Mucosa of rectum (tissue), 2 donors: ENCODE measurements around the gene SLC51B.
"Not testable (repeated sequence)": the region's sequence is repeated elsewhere in the genome, so short reads cannot be mapped to it uniquely, and the experiment has no call there.

Source experiments
- H3K27ac ChIP-seq, 2 donors: one replicate each; pipeline ENCODE4 v1.7.0; 2013; ENCODE audit warnings: inconsistent platforms in 2 of 2, low read depth in 2 of 2, low read length in 2 of 2
- H3K27me3 ChIP-seq, 2 donors: one replicate each; pipeline ENCODE4 v1.7.0; 2013; ENCODE audit warnings: low read length in 2 of 2; ENCODE audit not compliant: control insufficient read depth in 2 of 2, insufficient read depth in 2 of 2
- H3K36me3 ChIP-seq, 2 donors: one replicate each; pipeline ENCODE4 v1.7.0; 2013; ENCODE audit warnings: low read length in 2 of 2; ENCODE audit not compliant: control insufficient read depth in 2 of 2, insufficient read depth in 2 of 2
- H3K4me1 ChIP-seq, 2 donors: one replicate each; pipeline ENCODE4 v1.7.0; 2013; ENCODE audit warnings: low read length in 2 of 2, mild to moderate bottlenecking in 1 of 2; ENCODE audit not compliant: control insufficient read depth in 2 of 2, insufficient read depth in 2 of 2
- H3K4me3 ChIP-seq, 2 donors: one replicate each; pipeline ENCODE4 v1.7.0; 2013; ENCODE audit warnings: low read length in 2 of 2
- H3K9ac ChIP-seq, 2 donors: one replicate each; pipeline ENCODE4 v1.7.0; 2013; ENCODE audit warnings: low read length in 2 of 2, low read depth in 1 of 2, mild to moderate bottlenecking in 1 of 2
- H3K9me3 ChIP-seq, 2 donors: one replicate each; pipeline ENCODE4 v1.7.0; 2013; ENCODE audit warnings: low read length in 2 of 2; ENCODE audit not compliant: control insufficient read depth in 2 of 2
- donor health status: healthy.
- donor health status: Normal muscosa, but diverticular disease.

SLC51B gene

GRCh38 chr15:65044724-65045481 lies at the start of gene SLC51B:
Gene SLC51B (plus strand): TSS chr15:65045387. CDS start chr15:65050005, 4,618 bp downstream.
- H3K9me3 ChIP-seq: no peaks in the 10 kb centered on the region
- peaks cover 2 to 4% of the 10 kb centered on the region in 2 donors for H3K36me3 ChIP-seq
- H3K4me1 ChIP-seq: peaks cover 36 to 45% of the 10 kb centered on the region in 2 donors
- no peaks in the 10 kb centered on the region for H3K27me3 ChIP-seq
- H3K9ac ChIP-seq: peak within 1 kb of the TSS; percentile 2 to 69
- H3K27ac ChIP-seq: peak within 1 kb of the TSS; percentile 89 to 90
- peak within 1 kb of the TSS; percentile 53 to 63 for H3K4me3 ChIP-seq

- Histone ChIP-seq H3K27ac (no peak overlapping the region), H3K4me3 (no peak overlapping the region), H3K4me1 (peaks cover 0 to 2% of the 10 kb centered on the region in 2 donors), H3K36me3 (no peaks in the 10 kb centered on the region), H3K9me3 (no peaks in the 10 kb centered on the region), H3K27me3 (no peaks in the 10 kb centered on the region), H3K9ac (no peak overlapping the region)
Observed at GRCh38 chr15:64997066-64997465, 48.1 kb upstream of the SLC51B start.

- Histone ChIP-seq H3K4me3 (no peak overlapping the region), H3K27ac (no peak overlapping the region), H3K9me3 (no peaks in the 10 kb centered on the region), H3K36me3 (no peaks in the 10 kb centered on the region), H3K9ac (no peak overlapping the region), H3K27me3 (no peaks in the 10 kb centered on the region), H3K4me1 (peaks cover 0 to 2% of the 10 kb centered on the region in 2 donors)
Observed at GRCh38 chr15:64997745-64998375, 47.3 kb upstream of the SLC51B start.

- Histone ChIP-seq H3K36me3 (peaks cover 2 to 7% of the 10 kb centered on the region in 2 donors), H3K9ac (no peak overlapping the region), H3K9me3 (no peaks in the 10 kb centered on the region), H3K27ac (no peak overlapping the region), H3K27me3 (no peaks in the 10 kb centered on the region), H3K4me3 (no peak overlapping the region), H3K4me1 (no peaks in the 10 kb centered on the region)
Observed at GRCh38 chr15:65004993-65005392, 40.2 kb upstream of the SLC51B start.

- no peaks in the 10 kb centered on the region for H3K4me1 ChIP-seq
- peaks cover 2 to 9% of the 10 kb centered on the region in 2 donors for H3K36me3 ChIP-seq
- no peaks in the 10 kb centered on the region for H3K9me3 ChIP-seq
- no peaks in the 10 kb centered on the region for H3K27me3 ChIP-seq
- H3K9ac ChIP-seq: no peak overlapping the region
- no peak overlapping the region for H3K4me3 ChIP-seq
- no peak overlapping the region for H3K27ac ChIP-seq
Observed at GRCh38 chr15:65006876-65007275, 38.3 kb upstream of the SLC51B start.

GRCh38 chr15:65008983-65009382 lies 36.2 kb upstream of the SLC51B start:
- H3K36me3 ChIP-seq: peaks cover 11 to 24% of the 10 kb centered on the region in 2 donors
- no peak overlapping the region for H3K9ac ChIP-seq
- H3K4me3 ChIP-seq: no peak overlapping the region
- H3K4me1 ChIP-seq: no peaks in the 10 kb centered on the region
- peaks cover 0 to 3% of the 10 kb centered on the region in 2 donors for H3K9me3 ChIP-seq
- H3K27ac ChIP-seq: no peak overlapping the region
- H3K27me3 ChIP-seq: no peaks in the 10 kb centered on the region

GRCh38 chr15:65011198-65011597 lies 34.0 kb upstream of the SLC51B start:
- H3K9me3 ChIP-seq, H3K4me1 ChIP-seq, H3K27me3 ChIP-seq, H3K27ac ChIP-seq, H3K9ac ChIP-seq, H3K4me3 ChIP-seq: not testable (repeated sequence)
- peaks cover 24 to 36% of the 10 kb centered on the region in 2 donors for H3K36me3 ChIP-seq

- Histone ChIP-seq H3K9ac (no peak overlapping the region), H3K27me3 (no peaks in the 10 kb centered on the region), H3K4me3 (no peak overlapping the region), H3K4me1 (no peaks in the 10 kb centered on the region), H3K36me3 (peaks cover 35 to 60% of the 10 kb centered on the region in 2 donors), H3K9me3 (no peaks in the 10 kb centered on the region), H3K27ac (no peak overlapping the region)
Observed at GRCh38 chr15:65020419-65020818, 24.8 kb upstream of the SLC51B start.

- no peak overlapping the region for H3K4me3 ChIP-seq
- no peaks in the 10 kb centered on the region for H3K9me3 ChIP-seq
- no peaks in the 10 kb centered on the region for H3K27me3 ChIP-seq
- no peak overlapping the region for H3K9ac ChIP-seq
- H3K27ac ChIP-seq: no peak overlapping the region
- H3K4me1 ChIP-seq: no peaks in the 10 kb centered on the region
- H3K36me3 ChIP-seq: peaks cover 40 to 62% of the 10 kb centered on the region in 2 donors
Observed at GRCh38 chr15:65021488-65021887, 23.7 kb upstream of the SLC51B start.

GRCh38 chr15:65026756-65027155 lies 18.4 kb upstream of the SLC51B start:
- Histone ChIP-seq H3K4me3 (no peak overlapping the region), H3K36me3 (peaks cover 15 to 30% of the 10 kb centered on the region in 2 donors), H3K27me3 (no peaks in the 10 kb centered on the region), H3K27ac (no peak overlapping the region), H3K4me1 (peaks cover 9 to 12% of the 10 kb centered on the region in 2 donors), H3K9ac (no peak overlapping the region), H3K9me3 (no peaks in the 10 kb centered on the region)
